Measurements from ENCODE around the gene ABCG1.

ABCG1 gene

DNA sequence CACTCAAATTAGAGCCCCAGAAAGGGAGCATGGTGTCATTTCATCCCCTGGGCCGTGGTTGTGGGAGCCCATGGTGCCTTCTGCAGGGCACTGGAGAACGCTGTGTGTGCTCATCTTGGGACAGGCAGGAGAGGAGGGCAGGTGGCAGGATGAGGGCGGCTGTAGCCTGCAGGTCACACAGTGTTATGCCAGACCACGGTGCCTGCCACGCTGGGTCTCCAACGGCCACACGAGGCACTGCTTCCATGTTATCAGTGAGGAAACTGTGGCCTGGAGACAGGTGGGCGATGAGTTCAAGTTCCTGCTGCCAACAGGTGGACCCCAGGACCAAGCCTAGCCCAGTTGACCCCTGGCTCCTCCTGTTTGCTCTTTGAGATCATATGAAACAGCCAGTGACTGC, 21.0 kb downstream of the ABCG1 start:
- Histone ChIP-seq H3K4me1 (peaks cover 15% of the 10 kb centered on the region), H3K4me3 (ENCODE audit: low read depth, low read length) (no peak overlapping the region), H3K9me3 (no peaks in the 10 kb centered on the region), H3K36me3 (no peaks in the 10 kb centered on the region), H3K27me3 (no peaks in the 10 kb centered on the region)
- no peak for DNase-seq
- TF ChIP-seq, protein P1, sequence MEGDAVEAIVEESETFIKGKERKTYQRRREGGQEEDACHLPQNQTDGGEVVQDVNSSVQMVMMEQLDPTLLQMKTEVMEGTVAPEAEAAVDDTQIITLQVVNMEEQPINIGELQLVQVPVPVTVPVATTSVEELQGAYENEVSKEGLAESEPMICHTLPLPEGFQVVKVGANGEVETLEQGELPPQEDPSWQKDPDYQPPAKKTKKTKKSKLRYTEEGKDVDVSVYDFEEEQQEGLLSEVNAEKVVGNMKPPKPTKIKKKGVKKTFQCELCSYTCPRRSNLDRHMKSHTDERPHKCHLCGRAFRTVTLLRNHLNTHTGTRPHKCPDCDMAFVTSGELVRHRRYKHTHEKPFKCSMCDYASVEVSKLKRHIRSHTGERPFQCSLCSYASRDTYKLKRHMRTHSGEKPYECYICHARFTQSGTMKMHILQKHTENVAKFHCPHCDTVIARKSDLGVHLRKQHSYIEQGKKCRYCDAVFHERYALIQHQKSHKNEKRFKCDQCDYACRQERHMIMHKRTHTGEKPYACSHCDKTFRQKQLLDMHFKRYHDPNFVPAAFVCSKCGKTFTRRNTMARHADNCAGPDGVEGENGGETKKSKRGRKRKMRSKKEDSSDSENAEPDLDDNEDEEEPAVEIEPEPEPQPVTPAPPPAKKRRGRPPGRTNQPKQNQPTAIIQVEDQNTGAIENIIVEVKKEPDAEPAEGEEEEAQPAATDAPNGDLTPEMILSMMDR (IDR thresholded peaks at IDR 0.05; ENCODE audit: low read depth, low read length): no peak; the same call in 1 of the 2 replicates

DNA sequence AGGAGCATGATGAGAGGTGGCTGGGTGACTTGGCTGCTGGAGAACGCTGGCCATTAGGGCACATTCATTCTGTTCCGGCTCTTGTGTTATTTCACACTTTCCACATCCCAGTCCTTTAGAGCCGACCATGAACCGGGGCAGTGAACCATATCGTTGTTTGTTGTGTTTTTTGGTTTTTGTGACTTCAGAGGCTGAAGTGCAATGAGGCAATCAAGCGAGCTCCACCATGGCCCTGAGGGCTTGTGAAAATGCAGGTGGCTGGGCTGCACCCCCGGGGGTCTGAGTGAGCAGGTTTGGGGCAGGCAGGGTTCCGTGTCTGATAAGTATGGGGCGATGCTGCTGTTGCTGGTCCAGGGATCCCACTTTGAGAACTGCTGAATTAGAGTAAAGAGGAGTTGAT, 23.7 kb downstream of the ABCG1 start:
- DNase-seq: no peak

GRCh38 chr21:42243026-42243425, 24.1 kb downstream of the ABCG1 start:
- Histone ChIP-seq H3K27me3 (no peaks in the 10 kb centered on the region), H3K4me1 (peaks cover 19% of the 10 kb centered on the region), H3K4me3 (ENCODE audit: low read depth, low read length) (no peak overlapping the region), H3K36me3 (no peaks in the 10 kb centered on the region), H3K9me3 (no peaks in the 10 kb centered on the region)
- TF ChIP-seq, protein P1 (IDR thresholded peaks at IDR 0.05; ENCODE audit: low read depth, low read length): no peak
- DNase-seq: no peak

More for the DNA sequence above, 23.7 kb downstream of the ABCG1 start:
- H3K4me1 ChIP-seq: peaks cover 19% of the 10 kb centered on the region
- no peaks in the 10 kb centered on the region for H3K36me3 ChIP-seq
- no peaks in the 10 kb centered on the region for H3K27me3 ChIP-seq
- no peaks in the 10 kb centered on the region for H3K9me3 ChIP-seq
- TF ChIP-seq, protein P1 (IDR thresholded peaks at IDR 0.05; ENCODE audit: low read depth, low read length): no peak
- H3K4me3 ChIP-seq (ENCODE audit: low read depth, low read length): no peak overlapping the region

- no peaks in the 10 kb centered on the region for H3K36me3 ChIP-seq
- no peaks in the 10 kb centered on the region for H3K27me3 ChIP-seq
- peaks cover 15% of the 10 kb centered on the region for H3K4me1 ChIP-seq
- peak; percentile 73 for DNase-seq
- no peak overlapping the region for H3K4me3 ChIP-seq (ENCODE audit: low read depth, low read length)
- TF ChIP-seq, protein P1 (IDR thresholded peaks at IDR 0.05; ENCODE audit: low read depth, low read length): no peak
- H3K9me3 ChIP-seq: no peaks in the 10 kb centered on the region
Observed at GRCh38 chr21:42245331-42246193, 26.6 kb downstream of the ABCG1 start.

- TF ChIP-seq, protein P1 (IDR thresholded peaks at IDR 0.05; ENCODE audit: low read depth, low read length): no peak
- Histone ChIP-seq H3K4me3 (ENCODE audit: low read depth, low read length) (no peak overlapping the region), H3K27me3 (no peaks in the 10 kb centered on the region), H3K9me3 (no peaks in the 10 kb centered on the region), H3K4me1 (peaks cover 15% of the 10 kb centered on the region), H3K36me3 (no peaks in the 10 kb centered on the region)
- DNase-seq: no peak
Observed at GRCh38 chr21:42247716-42248115, 28.8 kb downstream of the ABCG1 start.

GRCh38 chr21:42248241-42248640, 29.3 kb downstream of the ABCG1 start:
- Histone ChIP-seq H3K36me3 (no peaks in the 10 kb centered on the region), H3K4me1 (peaks cover 15% of the 10 kb centered on the region), H3K27me3 (no peaks in the 10 kb centered on the region), H3K9me3 (no peaks in the 10 kb centered on the region), H3K4me3 (ENCODE audit: low read depth, low read length) (no peak overlapping the region)
- DNase-seq: no peak
- TF ChIP-seq, protein P1 (IDR thresholded peaks at IDR 0.05; ENCODE audit: low read depth, low read length): no peak

Data from BE2C (cell line).